ENCODE results near the gene ATP2B3.

GRCh38 chrX:153556767-153557166 is 39.3 kb downstream of the ATP2B3 start:
- TF ChIP-seq CTCF (IDR thresholded peaks at IDR 0.05), result no peak
- no peak for TF ChIP-seq POLR2A (IDR thresholded peaks at IDR 0.05)
